Loucy (cell line): Measurements from ENCODE around the gene HIBCH.

ENCODE experiments used
- CTCF ChIP-seq: fragments of 200-600 bp; sonication (generic); conservative IDR thresholded peaks from 2 replicates; pipeline ENCODE4 v1.5.1; 2014; ENCODE audit warnings: mild to moderate bottlenecking, antibody characterized with exemption, low read length
- EZH2phosphoT487 ChIP-seq: fragments of 200-600 bp; IDR thresholded peaks from 2 replicates; pipeline ENCODE4 v1.6.1; 2018; ENCODE audit warnings: antibody characterized with exemption, mild to moderate bottlenecking, moderate library complexity, borderline replicate concordance

- no peak for TF ChIP-seq CTCF
- no peak for TF ChIP-seq EZH2phosphoT487
These were observed 114.0 kb downstream of the HIBCH start for GRCh38 chr2:190205657-190206056.
